HepG2 (cell line): ENCODE measurements around the gene RNF123. TPM values are rescaled to one million over a fixed set of nuclear protein-coding genes. Genes with fewer than 3 reads are reported as not detected.

Experiments
- CC2D1A ChIP-seq: sonication (generic); formaldehyde crosslinking; IDR thresholded peaks from 2 replicates; pipeline ENCODE4 v1.8.1; 2023; ENCODE audit warnings: mild to moderate bottlenecking, missing genetic modification reagents
- EEA1 ChIP-seq: sonication (generic); formaldehyde crosslinking; IDR thresholded peaks from 2 replicates; pipeline ENCODE4 v1.5.1; 2020; ENCODE audit warnings: mild to moderate bottlenecking, missing genetic modification reagents, borderline replicate concordance
- FOSL1 ChIP-seq: sonication (generic); formaldehyde crosslinking; IDR thresholded peaks from 2 replicates; pipeline ENCODE4 v1.9.0; 2021; ENCODE audit warnings: missing genetic modification reagents, borderline replicate concordance
- FOXJ3 ChIP-seq: sonication (generic); formaldehyde crosslinking; IDR thresholded peaks from 2 replicates; pipeline ENCODE4 v1.4.0; 2020; ENCODE audit warnings: missing genetic modification reagents, mild to moderate bottlenecking, borderline replicate concordance
- JARID2 ChIP-seq: sonication (generic); formaldehyde crosslinking; IDR thresholded peaks from 2 replicates; pipeline ENCODE4 v1.8.1; 2023; ENCODE audit warnings: missing genetic modification reagents, inconsistent platforms; ENCODE audit not compliant: insufficient replicate concordance
- MXI1 ChIP-seq: IDR thresholded peaks from 3 replicates; pipeline ENCODE4 v1.6.1; 2012; ENCODE audit warnings: low read depth, low read length, inconsistent platforms, borderline replicate concordance
- RCOR2 ChIP-seq: IDR thresholded peaks from 2 replicates; pipeline ENCODE4 v1.6.1; 2016; ENCODE audit warnings: missing biosample characterization, missing genetic modification reagents
- RFX3 ChIP-seq: IDR thresholded peaks from 2 replicates; pipeline ENCODE4 v1.6.1; 2016; ENCODE audit warnings: missing biosample characterization, missing genetic modification reagents
- TBP ChIP-seq: sonication (generic); formaldehyde crosslinking; IDR thresholded peaks from 2 replicates; pipeline ENCODE4 v1.5.0; 2020; ENCODE audit warnings: missing genetic modification reagents
- ZBTB38 ChIP-seq: sonication (generic); formaldehyde crosslinking; IDR thresholded peaks from 2 replicates; pipeline ENCODE4 v1.5.1; 2020; ENCODE audit warnings: mild to moderate bottlenecking, missing genetic modification reagents
- ZFYVE20 ChIP-seq: sonication (generic); formaldehyde crosslinking; IDR thresholded peaks from 2 replicates; pipeline ENCODE4 v1.8.0; 2023; ENCODE audit warnings: low read depth, mild to moderate bottlenecking, moderate library complexity, missing genetic modification reagents, borderline replicate concordance
- ZNF205 ChIP-seq: IDR thresholded peaks from 2 replicates; pipeline ENCODE4 v1.6.1; 2018; ENCODE audit warnings: missing biosample characterization, missing genetic modification reagents
- ZNF337 ChIP-seq: sonication (generic); formaldehyde crosslinking; IDR thresholded peaks from 2 replicates; pipeline ENCODE4 v1.5.1; 2020; ENCODE audit warnings: missing genetic modification reagents, low read depth, mild to moderate bottlenecking, borderline replicate concordance
- ZNF367 ChIP-seq: sonication (generic); formaldehyde crosslinking; IDR thresholded peaks from 2 replicates; pipeline ENCODE4 v1.4.0; 2020; ENCODE audit warnings: missing genetic modification reagents, borderline replicate concordance
- ZNF574 ChIP-seq: sonication (generic); formaldehyde crosslinking; IDR thresholded peaks from 2 replicates; pipeline ENCODE4 v1.4.0; 2020; ENCODE audit warnings: missing genetic modification reagents
- ZNF598 ChIP-seq: sonication (generic); formaldehyde crosslinking; IDR thresholded peaks from 2 replicates; pipeline ENCODE4 v1.5.1; 2020; ENCODE audit warnings: mild to moderate bottlenecking, missing genetic modification reagents, borderline replicate concordance
- ZNF616 ChIP-seq: sonication (generic); formaldehyde crosslinking; IDR thresholded peaks from 2 replicates; pipeline ENCODE4 v1.5.0; 2020; ENCODE audit warnings: low read depth, mild to moderate bottlenecking, missing genetic modification reagents
- ZNF775 ChIP-seq: sonication (generic); formaldehyde crosslinking; IDR thresholded peaks from 2 replicates; pipeline ENCODE4 v1.4.0; 2020; ENCODE audit warnings: missing genetic modification reagents, mild to moderate bottlenecking, moderate library complexity, borderline replicate concordance
- ZUFSP ChIP-seq: sonication (generic); formaldehyde crosslinking; IDR thresholded peaks from 2 replicates; pipeline ENCODE4 v1.9.0; 2021; ENCODE audit warnings: missing genetic modification reagents, mild to moderate bottlenecking, borderline replicate concordance
- polyA plus RNA-seq, 8 experiments: library from polyadenylated mRNA; depleted of rRNA in 3 of 8; stranded (reverse) in 7 of 8; unstranded in 1 of 8; fragments of >200 nt; fragmentation: Illumina TruSeq in 4 of 8; extraction: Trizol in 4 of 8; gene quantifications; 2 replicates each; pipeline versions ENCODE4 v1.2.1 to v1.2.3, GENCODE V29; 2011 to 2016; ENCODE audit warnings: low read depth in 4 of 8, missing spikeins in 1 of 8, mixed read lengths in 1 of 8; ENCODE audit not compliant: insufficient read depth in 1 of 8
- total RNA-seq, 5 experiments: library from RNA; depleted of rRNA; stranded (reverse); fragments of >200 nt; fragmentation: Illumina TruSeq; extraction: Trizol; gene quantifications; 2 replicates each; pipeline ENCODE4 v1.2.3, GENCODE V29; 2016; ENCODE audit warnings: low read depth in 1 of 5
- TF ChIP-seq, protein P1 (sequence below): sonication (generic); formaldehyde crosslinking; IDR thresholded peaks from 2 replicates; pipeline ENCODE4 v1.4.0; 2020; ENCODE audit warnings: missing genetic modification reagents, mild to moderate bottlenecking, borderline replicate concordance
- TF ChIP-seq, protein P2 (sequence below): sonication (generic); formaldehyde crosslinking; IDR thresholded peaks from 2 replicates; pipeline ENCODE4 v1.4.0; 2020; ENCODE audit warnings: missing genetic modification reagents
- TF ChIP-seq, protein P3 (sequence below): sonication (generic); formaldehyde crosslinking; IDR thresholded peaks from 2 replicates; pipeline ENCODE4 v1.4.0; 2020; ENCODE audit warnings: mild to moderate bottlenecking, missing genetic modification reagents

Gene RNF123
- total and polyA plus RNA-seq, 2 of the 13 experiments (the other 11 are each of a cell fraction or from before 2014, with no cell fraction given), result 29.9 to 82.2 TPM

GRCh38 chr3:49723628-49724551 lies 34.5 kb downstream of the RNF123 start, which contains the start of gene GMPPB (continued):
- peak; percentile 57; the same call in 1 of the 2 replicates for TF ChIP-seq ZNF337 (CRISPR knock-in tag)
- TF ChIP-seq, protein P1, sequence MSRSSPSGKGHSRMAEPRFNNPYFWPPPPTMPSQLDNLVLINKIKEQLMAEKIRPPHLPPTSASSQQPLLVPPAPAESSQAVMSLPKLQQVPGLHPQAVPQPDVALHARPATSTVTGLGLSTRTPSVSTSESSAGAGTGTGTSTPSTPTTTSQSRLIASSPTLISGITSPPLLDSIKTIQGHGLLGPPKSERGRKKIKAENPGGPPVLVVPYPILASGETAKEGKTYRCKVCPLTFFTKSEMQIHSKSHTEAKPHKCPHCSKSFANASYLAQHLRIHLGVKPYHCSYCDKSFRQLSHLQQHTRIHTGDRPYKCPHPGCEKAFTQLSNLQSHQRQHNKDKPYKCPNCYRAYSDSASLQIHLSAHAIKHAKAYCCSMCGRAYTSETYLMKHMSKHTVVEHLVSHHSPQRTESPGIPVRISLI (CRISPR knock-in tag), result no peak
- no peak for TF ChIP-seq ZNF367 (CRISPR knock-in tag)
- no peak for TF ChIP-seq FOXJ3
- TF ChIP-seq, protein P2, sequence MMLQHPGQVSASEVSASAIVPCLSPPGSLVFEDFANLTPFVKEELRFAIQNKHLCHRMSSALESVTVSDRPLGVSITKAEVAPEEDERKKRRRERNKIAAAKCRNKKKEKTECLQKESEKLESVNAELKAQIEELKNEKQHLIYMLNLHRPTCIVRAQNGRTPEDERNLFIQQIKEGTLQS (CRISPR knock-in tag), result no peak
- TF ChIP-seq JARID2 (CRISPR knock-in tag), result no peak
- no peak for TF ChIP-seq ZNF598 (CRISPR knock-in tag)
- peak; percentile 84 for TF ChIP-seq RFX3
- peak; percentile 55; the same call in 1 of the 3 replicates for TF ChIP-seq MXI1
- TF ChIP-seq EEA1 (CRISPR knock-in tag), result no peak; the same call in 1 of the 2 replicates
- peak; percentile 77 for TF ChIP-seq ZNF616
- TF ChIP-seq ZNF574 (CRISPR knock-in tag), result no peak; the same call in 1 of the 2 replicates
- TF ChIP-seq ZNF775, result no peak
- no peak for TF ChIP-seq RCOR2 (CRISPR knock-in tag)
- no peak for TF ChIP-seq TBP (CRISPR knock-in tag)
- TF ChIP-seq CC2D1A, result no peak
- 0 out of 2 replicates have a peak, but pooled peaks have one; percentile 62 for TF ChIP-seq ZNF205 (CRISPR knock-in tag)
- TF ChIP-seq FOSL1 (CRISPR knock-in tag), result no peak
- no peak for TF ChIP-seq ZUFSP
- TF ChIP-seq ZFYVE20 (CRISPR knock-in tag), result no peak
- TF ChIP-seq, protein P3, sequence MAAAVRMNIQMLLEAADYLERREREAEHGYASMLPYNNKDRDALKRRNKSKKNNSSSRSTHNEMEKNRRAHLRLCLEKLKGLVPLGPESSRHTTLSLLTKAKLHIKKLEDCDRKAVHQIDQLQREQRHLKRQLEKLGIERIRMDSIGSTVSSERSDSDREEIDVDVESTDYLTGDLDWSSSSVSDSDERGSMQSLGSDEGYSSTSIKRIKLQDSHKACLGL, result peak; percentile 93
- no peak for TF ChIP-seq ZBTB38 (CRISPR knock-in tag)
